D341Med (cell line): ENCODE measurements around the gene SDCBP2.

Source experiments
- DNase-seq: peaks from one replicate; pipeline ENCODE4 v3.0.0; 2012; ENCODE audit warnings: low spot score

The SDCBP2 gene

DNA sequence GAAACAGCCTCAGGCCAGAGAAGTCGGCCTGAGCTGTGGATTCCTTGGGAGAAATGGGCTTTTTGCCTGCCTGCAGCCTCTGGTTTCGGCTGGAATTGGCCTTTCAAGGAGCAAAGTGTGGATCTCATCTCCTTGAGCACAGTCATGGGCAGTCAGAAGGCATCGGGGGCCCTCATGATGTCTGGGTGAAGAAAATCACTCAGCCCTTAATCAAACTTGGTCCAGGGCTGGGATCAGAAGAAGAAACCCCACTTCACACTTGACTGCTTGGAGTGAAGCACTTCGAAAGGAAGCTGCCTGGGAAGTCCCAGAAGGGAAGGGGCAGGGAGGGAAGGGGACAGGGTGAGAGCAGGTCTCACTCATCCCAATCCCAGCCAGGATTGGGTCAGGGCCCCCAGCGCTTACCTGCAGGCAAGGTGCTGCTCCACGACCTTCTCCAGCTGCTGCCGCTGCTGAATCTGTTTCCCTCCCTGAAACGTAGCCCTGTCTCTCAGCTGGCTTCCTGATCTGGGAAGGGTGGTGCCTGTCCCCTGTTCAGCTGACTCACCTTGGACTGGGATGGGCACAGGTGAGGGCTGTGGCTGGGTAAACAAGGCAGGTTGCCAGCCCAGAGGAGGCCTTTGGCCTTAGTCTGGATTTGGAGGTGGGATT is at the start of gene SDCBP2:
SDCBP2 (minus strand) TSS at position 460 of the 651 bp plus-strand sequence. CDS start 8,723 bp downstream, outside the sequence.
- DNase-seq = peak; percentile 14

- DNase-seq = no peak
These were observed 49.8 kb upstream of the SDCBP2 start for GRCh38 chr20:1378735-1379125.

GRCh38 chr20:1377984-1378734 is 49.2 kb upstream of the SDCBP2 start:
- DNase-seq = no peak

DNA sequence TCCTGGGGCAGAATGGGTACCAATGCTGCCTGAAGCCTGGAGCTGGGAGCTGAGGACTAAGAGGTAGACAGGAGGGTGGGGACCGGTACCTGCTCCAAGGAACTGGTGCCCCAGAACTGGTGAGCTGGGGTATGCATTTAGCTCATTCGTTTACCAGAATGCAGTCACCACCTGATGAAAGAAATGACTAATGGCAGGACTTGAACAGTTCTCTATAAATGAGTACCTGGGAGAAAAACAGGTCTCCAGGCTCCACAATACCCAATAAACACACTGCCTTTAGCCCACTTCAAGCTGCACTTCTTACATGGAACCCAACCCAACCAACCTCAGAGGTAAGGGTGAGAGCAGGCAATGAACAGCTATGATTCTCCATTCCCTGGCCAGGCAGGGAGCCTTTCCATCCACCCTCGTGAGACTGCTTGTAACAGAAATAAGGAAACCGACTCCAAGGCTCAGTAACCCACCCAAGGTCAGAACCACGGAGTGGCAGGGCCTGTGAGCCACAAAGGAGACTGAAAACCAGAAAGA is 48.5 kb upstream of the SDCBP2 start:
- no peak for DNase-seq

- no peak for DNase-seq
These were observed 47.7 kb upstream of the SDCBP2 start for GRCh38 chr20:1376408-1377270.

GRCh38 chr20:1376007-1376406 is 47.1 kb upstream of the SDCBP2 start:
- no peak for DNase-seq

DNA sequence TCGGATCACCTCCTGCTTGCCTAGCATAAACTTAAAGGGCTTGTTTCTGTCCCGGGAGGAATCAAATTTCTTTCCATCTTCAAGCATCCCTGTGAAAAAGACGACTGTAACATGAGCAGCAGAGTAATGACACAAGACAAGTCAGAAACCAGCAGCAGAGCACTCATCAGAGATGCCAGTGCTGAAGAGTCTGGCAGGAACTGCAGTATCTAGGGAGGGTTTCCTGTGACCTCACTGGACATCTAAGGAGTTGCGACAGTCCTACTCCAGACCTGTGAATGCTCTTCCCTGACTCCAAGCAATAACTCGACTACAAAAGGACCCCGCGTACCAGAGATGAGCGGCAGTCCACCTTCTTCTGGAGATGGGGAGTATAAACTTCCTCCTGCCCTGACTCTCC is 46.6 kb upstream of the SDCBP2 start:
- no peak for DNase-seq

DNA sequence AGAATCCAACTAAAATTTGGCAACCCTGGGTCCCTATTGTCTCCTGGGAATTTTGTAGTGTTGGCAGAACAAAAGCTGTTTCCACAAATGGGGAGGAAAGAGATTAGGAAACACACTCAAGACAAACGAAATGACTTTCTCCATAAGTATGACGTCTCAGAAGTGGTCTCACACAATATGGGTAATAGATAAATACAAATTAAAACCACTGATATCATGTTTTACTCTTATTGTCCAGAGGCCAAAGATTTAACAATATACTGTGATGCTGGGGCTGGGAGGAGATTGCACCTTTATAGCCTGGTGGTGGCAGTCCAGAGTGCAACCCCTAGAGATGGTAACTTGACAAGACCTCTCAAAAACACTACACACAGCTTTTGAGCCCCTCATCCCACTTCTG is 45.3 kb upstream of the SDCBP2 start:
- no peak for DNase-seq

DNA sequence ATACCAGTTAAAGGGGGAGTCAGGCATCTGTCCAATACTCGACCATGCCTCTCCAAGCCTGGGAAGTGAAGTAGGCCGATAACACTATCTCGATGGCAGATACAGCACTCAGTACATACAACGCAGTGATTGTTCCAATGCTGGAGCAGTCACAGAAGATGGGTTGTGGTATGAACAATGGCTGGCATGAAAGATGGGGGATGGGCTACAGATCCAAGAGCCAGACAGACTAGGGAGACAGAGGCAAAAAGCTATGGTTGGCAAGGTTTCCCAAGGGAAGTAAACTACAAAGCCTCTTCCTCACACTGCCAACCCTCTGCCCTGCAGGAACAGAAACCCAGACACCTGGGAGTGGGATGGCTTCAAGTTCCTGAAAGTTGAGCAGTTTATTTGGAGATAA is 44.7 kb upstream of the SDCBP2 start:
- no peak for DNase-seq

- DNase-seq = no peak
These were observed 44.1 kb upstream of the SDCBP2 start for GRCh38 chr20:1373036-1373435.

DNA sequence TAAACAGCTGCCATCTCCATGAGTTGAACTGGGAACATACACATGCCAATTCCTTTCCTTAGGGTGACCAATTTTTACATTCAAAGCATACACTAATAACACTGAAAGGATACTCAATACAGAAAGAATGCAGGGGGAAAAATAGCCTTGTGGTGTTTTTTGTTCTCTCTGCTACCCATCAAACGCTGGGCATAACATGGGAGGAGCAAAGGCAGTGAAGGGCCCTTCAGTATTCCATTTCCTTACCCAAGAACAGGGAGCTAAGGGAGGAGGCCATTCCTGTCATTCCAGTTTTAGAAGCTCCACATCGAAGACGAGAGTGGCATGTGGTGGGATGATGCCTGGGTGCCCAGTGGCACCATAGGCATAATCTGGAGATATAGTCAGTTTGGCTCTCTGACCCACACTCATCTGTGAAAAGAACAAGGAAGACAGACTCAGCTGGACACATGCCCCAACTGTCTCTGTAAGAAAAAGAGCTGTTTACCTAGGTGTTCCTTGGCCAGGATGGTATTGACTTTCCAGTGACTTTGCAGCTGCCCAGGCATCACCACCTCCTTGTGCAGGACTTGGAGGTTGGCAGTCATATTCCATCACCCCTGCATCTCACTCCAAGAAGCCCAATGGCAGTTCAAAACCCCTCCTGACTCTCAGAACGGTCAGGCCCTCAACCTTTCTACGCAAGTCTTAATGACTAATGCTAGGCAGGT is 43.0 kb upstream of the SDCBP2 start:
- no peak for DNase-seq

GRCh38 chr20:1371202-1371782 is 42.4 kb upstream of the SDCBP2 start:
- no peak for DNase-seq

DNA sequence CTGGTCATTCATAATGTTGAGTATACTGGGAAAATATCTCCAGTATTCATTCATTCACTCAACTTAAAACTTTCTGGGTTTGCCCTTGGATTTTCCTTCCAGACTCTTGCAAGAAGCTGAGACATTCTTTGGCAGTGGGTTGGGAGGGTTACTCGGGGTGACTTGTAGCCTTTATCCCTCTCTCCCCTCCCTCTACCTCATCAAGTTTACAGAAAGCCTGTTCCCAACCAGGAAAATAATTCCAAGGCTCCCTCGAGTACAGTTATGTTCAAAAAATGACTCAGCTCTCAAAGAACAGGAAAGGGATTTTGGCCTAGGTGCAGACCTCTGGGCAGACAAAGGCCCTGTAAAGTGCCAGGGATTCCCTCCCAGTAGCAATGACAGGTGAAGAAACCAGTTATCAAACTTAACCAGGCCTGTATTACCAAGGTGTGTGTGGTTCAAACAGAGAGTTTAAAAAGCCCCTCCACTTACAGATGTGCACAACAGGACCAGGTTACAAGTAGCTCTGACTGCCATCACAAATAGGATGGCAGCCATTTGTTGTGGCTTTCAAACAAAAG is 41.7 kb upstream of the SDCBP2 start:
- DNase-seq = no peak

DNA sequence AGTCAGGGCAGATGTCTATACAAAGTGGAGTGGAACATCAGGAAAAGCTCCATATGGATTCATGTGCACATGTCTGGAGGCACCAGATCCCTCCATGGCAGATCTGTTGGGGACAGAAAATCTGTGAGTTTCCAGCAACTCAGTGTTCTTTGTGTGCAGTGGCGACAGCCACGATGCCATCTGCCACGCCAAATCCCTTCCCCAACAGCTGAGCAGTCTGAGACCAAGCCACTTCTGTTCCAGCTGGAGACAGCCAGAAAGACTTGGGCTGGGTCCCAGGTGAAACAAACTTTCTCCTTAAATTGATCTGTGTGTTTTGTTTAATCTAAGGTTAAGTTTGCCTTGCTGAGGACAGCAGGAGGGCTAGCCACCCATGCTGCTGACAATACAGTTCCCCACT is 41.0 kb upstream of the SDCBP2 start:
- peak; percentile 73 for DNase-seq

DNA sequence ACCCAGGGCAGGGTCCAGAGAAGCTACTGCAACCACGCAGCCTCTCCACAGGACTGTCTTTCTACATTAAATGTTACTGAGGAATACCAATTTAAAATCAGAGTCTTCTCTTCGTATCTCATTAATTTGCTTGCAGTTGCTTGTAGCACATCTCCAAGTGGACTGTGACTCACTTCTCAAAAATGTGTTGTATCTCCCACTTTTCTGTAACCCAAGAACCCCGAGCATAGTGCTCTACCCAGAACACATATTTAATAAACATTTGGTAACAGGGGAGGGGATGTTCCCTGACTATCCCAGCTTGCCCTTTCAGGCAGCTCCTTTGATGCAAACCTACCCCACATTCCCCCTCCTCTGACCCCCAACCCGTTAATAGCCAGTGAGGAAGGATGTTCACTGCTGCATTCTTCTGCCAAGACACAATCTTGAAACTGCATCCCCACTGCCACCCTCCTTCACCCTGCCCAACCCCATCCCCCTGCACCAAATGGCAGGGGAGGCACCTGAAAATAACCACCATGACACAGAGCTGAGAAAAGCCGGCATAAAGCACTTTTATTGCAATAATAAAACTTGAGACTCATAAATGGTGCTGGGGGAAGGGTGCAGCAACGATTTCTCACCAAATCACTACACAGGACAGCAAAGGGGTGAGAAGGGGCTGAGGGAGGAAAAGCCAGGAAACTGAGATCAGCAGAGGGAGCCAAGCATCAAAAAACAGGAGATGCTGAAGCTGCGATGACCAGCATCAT is 39.7 kb upstream of the SDCBP2 start:
- no peak for DNase-seq

DNA sequence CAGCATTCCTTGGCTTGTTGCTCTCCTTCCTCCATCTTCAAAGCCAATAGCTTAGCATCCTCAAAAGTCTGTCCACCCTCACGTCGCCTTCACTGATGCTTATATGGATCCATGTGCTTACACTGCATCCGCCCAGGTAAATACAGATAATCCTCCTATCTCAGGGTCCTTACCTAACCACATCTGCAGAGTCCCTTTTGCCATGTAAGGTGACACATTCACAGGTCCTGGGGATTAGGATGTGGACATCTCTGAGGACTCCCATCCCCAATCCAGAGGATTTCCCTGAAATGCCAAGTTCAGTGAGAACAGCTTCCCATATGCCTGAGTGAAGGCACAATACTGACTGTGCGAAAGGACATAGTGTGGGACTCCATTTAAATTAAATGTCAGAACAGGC is 38.5 kb upstream of the SDCBP2 start:
- no peak for DNase-seq

- no peak for DNase-seq
These were observed 35.2 kb upstream of the SDCBP2 start for GRCh38 chr20:1364106-1364505.

GRCh38 chr20:1363522-1363921 is 34.6 kb upstream of the SDCBP2 start:
- DNase-seq = no peak

GRCh38 chr20:1362484-1362883 is 33.5 kb upstream of the SDCBP2 start:
- no peak for DNase-seq

GRCh38 chr20:1360094-1360846 is 31.3 kb upstream of the SDCBP2 start:
- DNase-seq = no peak
